OCI-LY7 (cell line): ENCODE data around the gene MAP3K5.

Experiments used
- EZH2phosphoT487 ChIP-seq: fragments of 200-600 bp; sonication (generic); IDR thresholded peaks from 2 replicates; pipeline ENCODE4 v1.6.1; 2018; ENCODE audit warnings: low read depth, borderline replicate concordance, mild to moderate bottlenecking, mixed run types, antibody characterized with exemption, low read length, moderate library complexity, mixed read lengths
- TF ChIP-seq, protein P1 (sequence below): fragments of 200-600 bp; sonication (generic); conservative IDR thresholded peaks from 2 replicates; pipeline ENCODE4 v1.5.1; 2014; ENCODE audit warnings: mild to moderate bottlenecking, antibody characterized with exemption, low read length, moderate library complexity, mixed read lengths

- TF ChIP-seq, protein P1, sequence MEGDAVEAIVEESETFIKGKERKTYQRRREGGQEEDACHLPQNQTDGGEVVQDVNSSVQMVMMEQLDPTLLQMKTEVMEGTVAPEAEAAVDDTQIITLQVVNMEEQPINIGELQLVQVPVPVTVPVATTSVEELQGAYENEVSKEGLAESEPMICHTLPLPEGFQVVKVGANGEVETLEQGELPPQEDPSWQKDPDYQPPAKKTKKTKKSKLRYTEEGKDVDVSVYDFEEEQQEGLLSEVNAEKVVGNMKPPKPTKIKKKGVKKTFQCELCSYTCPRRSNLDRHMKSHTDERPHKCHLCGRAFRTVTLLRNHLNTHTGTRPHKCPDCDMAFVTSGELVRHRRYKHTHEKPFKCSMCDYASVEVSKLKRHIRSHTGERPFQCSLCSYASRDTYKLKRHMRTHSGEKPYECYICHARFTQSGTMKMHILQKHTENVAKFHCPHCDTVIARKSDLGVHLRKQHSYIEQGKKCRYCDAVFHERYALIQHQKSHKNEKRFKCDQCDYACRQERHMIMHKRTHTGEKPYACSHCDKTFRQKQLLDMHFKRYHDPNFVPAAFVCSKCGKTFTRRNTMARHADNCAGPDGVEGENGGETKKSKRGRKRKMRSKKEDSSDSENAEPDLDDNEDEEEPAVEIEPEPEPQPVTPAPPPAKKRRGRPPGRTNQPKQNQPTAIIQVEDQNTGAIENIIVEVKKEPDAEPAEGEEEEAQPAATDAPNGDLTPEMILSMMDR, result no peak
- no peak for TF ChIP-seq EZH2phosphoT487
Measured at GRCh38 chr6:136729832-136730231, 62.4 kb downstream of the MAP3K5 start.
